ENCODE results near the gene WDR64. TPM values are rescaled to one million over a fixed set of nuclear protein-coding genes. Genes with fewer than 3 reads are reported as not detected.

WDR64 gene
- total and polyA plus RNA-seq, 2 of the 4 experiments (the other 2 are of a cell fraction) = not detected

- no peak overlapping the region for H4K91ac ChIP-seq (ENCODE audit: insufficient read depth, low read depth, low read length)
- H2BK120ac ChIP-seq (ENCODE audit: low read depth, low read length) = no peak overlapping the region
- no peak overlapping the region for H2BK20ac ChIP-seq (ENCODE audit: low read depth, low read length)
- no peak overlapping the region for H2BK5ac ChIP-seq (ENCODE audit: low read depth, low read length, poor library complexity, severe bottlenecking)
- H2AK9ac ChIP-seq (replicated peaks; ENCODE audit: low read depth, low read length, poor library complexity) = no peak overlapping the region
- no peak overlapping the region for H3K14ac ChIP-seq (replicated peaks; ENCODE audit: low read depth, low read length)
- H3K79me1 ChIP-seq (ENCODE audit: low read depth in 1 of 2, low read length in 2 of 2) = no peaks in the 10 kb centered on the region
- no peak overlapping the region for H3K27ac ChIP-seq (ENCODE audit: insufficient read depth, low read length)
- no peak for DNase-seq
- no peak overlapping the region for H4K8ac ChIP-seq (ENCODE audit: low read depth in 2 of 2, low read length in 2 of 2)
- H2AFZ ChIP-seq (replicated peaks; ENCODE audit: low read length, poor library complexity) = no peak overlapping the region
- no peak overlapping the region for H3K9ac ChIP-seq (ENCODE audit: low read depth, low read length)
- no TSS peak for BruUV-seq (replicated peaks)
- H2AK5ac ChIP-seq (ENCODE audit: low read depth, low read length) = no peak overlapping the region
- H3K18ac ChIP-seq (ENCODE audit: low read depth, low read length) = no peak overlapping the region
- H3K4me3 ChIP-seq (ENCODE audit: insufficient read depth, low read depth, low read length) = no peak overlapping the region
- H3K23ac ChIP-seq (ENCODE audit: low read depth, low read length) = no peak overlapping the region
- CTCF ChIA-PET = interaction anchor here (0.6 kb wide), 1 partner anchor 13 kb away, joined by 3 read pairs; no protein-coding TSS in a partner anchor
- H3K56ac ChIP-seq (ENCODE audit: extremely low read depth, insufficient read depth, low read length) = no peak overlapping the region
- H3K9me1 ChIP-seq (ENCODE audit: insufficient read depth, low read length) = no peaks in the 10 kb centered on the region
- H3K27me3 ChIP-seq (ENCODE audit: control insufficient read depth, insufficient read depth, low read length) = 0 out of 2 replicates have a peak, but pooled peaks cover 2% of the 10 kb centered on the region
- POLR2A ChIA-PET (ENCODE audit: unreplicated experiment) = no interaction called here
- no peak for ATAC-seq (ENCODE audit: low read depth)
- WGBS, 2 experiments (ENCODE audit: extremely low coverage in 2 of 2, insufficient read length in 1 of 2) = no CpG with 5 or more reads among the region's 2 CpGs
- in situ Hi-C loops (cut with MboI; ENCODE audit: low sequenced_read_pairs) = no loop called here
- H3K4ac ChIP-seq (ENCODE audit: low read depth, low read length) = no peak overlapping the region
- dilution Hi-C loops (cut with HindIII; ENCODE audit: low sequenced_read_pairs, unreplicated experiment) = no loop called here
- TF ChIP-seq CTCF (conservative IDR thresholded peaks at IDR 0.05; ENCODE audit: low read depth, low read length) (no peak), ELK1 (IDR thresholded peaks at IDR 0.05; ENCODE audit: borderline replicate concordance, low read depth, low read length) (no peak), POLR2A (IDR thresholded peaks at IDR 0.05; ENCODE audit: low read depth, low read length) (no peak), MAFK (IDR thresholded peaks at IDR 0.05; ENCODE audit: low read depth, low read length) (no peak), USF2 (IDR thresholded peaks at IDR 0.05; ENCODE audit: low read depth, low read length) (no peak), MXI1 (IDR thresholded peaks at IDR 0.05; ENCODE audit: borderline replicate concordance, low read depth, low read length) (no peak), BHLHE40 (IDR thresholded peaks at IDR 0.05; ENCODE audit: low read depth, low read length) (no peak), CEBPB (IDR thresholded peaks at IDR 0.05; ENCODE audit: low read depth, low read length) (no peak)
- no peak overlapping the region for H2BK15ac ChIP-seq (ENCODE audit: low read depth, low read length)
- intact Hi-C loops (cut with micrococcal nuclease) = no loop called here
- H3K36me3 ChIP-seq (ENCODE audit: control insufficient read depth, insufficient read depth, low read length) = no peaks in the 10 kb centered on the region
- H4K20me1 ChIP-seq (ENCODE audit: insufficient read depth, low read length) = no peaks in the 10 kb centered on the region
- H4K5ac ChIP-seq (ENCODE audit: low read depth, low read length) = no peak overlapping the region
- no peaks in the 10 kb centered on the region for H3K9me3 ChIP-seq (ENCODE audit: control insufficient read depth, insufficient read depth, low read length)
- no peaks in the 10 kb centered on the region for H3K4me1 ChIP-seq (ENCODE audit: control insufficient read depth, insufficient read depth, low read length)
- no peak overlapping the region for H3K4me2 ChIP-seq (ENCODE audit: low read depth, low read length)
Observed at GRCh38 chr1:241682921-241683320, 30.8 kb downstream of the WDR64 start.
